IPS DF 4.7 (cell line): ENCODE results near the gene SPR.

Source experiments
- DNase-seq: peaks from one replicate; pipeline ENCODE4 v3.0.0-alpha.2; 2013; ENCODE audit warnings: low spot score; ENCODE audit errors: extremely low read depth

SPR gene

GRCh38 chr2:72887032-72887739 lies at the start of gene SPR:
Gene SPR (plus strand): TSS chr2:72887408. CDS start chr2:72887433, 25 bp downstream.
- DNase-seq: no peak

DNA sequence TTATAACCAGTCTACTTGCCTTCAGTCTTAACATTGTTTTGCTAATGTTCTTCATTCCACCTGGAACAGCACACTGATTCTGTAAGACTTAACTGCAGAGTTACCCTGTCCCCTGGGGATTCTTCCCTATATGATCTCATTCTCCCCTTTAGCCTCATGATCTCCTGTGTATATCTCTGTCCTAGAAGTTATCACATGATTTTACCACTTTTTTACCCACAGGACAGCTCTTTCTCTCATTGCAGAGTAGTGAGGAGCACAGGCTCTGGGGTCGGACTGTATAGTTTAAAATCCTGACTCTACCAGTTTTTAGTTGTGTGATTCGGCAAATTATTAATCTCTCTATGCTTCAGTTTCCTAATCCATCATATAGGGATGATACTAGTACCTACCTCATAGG lies 47.1 kb upstream of the SPR start:
- DNase-seq: no peak

DNA sequence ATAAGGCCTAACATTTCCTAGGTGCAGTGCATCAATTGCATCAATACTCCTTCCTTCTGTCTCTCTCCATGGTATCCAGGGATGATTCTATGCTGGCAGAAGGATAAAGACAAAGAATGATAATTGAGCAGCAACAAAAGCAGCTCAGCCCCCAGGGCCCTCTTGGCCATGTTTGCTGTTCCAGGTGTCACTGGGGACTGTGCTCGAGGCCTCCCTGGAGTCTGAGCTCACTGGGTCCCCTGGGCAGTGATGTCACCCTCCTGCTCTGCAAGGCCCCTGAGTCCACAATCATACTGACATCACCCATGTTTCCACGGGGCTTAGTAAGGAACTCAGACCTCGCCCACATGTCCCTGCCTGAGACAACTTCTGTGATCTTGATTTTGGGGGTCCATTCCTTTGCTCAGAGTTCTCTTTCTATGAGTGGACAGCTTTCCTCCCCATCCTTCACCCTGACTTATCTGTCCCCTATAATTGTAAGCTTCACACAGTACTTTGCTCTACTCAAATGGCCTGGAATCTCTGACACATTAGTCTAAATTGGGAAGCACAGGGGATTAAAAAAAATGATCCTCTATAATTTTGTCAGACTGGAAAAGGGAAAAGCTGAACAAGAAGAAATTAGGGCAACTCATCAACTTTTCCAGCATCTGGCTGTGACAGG lies 45.6 kb upstream of the SPR start:
- no peak for DNase-seq

DNA sequence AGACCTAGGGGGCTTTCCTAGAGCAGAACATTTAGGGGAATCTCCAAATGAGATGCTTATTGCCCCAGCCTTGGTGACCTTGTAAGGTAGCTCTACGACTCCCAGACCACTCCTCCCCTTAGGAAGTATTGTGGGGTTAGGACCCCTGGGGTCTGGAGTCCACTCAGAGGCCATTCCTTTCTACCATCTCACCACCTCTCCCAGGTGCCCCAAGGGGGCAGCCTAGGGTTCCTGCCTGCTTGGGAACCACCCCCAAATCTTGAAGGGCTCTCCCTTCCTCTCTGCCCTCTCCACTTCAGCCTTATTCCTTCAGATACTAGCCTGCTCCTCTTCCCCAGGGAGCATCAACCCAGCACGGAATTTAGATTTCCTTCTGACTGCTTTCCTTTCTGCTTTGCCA lies 43.9 kb upstream of the SPR start:
- no peak for DNase-seq

DNA sequence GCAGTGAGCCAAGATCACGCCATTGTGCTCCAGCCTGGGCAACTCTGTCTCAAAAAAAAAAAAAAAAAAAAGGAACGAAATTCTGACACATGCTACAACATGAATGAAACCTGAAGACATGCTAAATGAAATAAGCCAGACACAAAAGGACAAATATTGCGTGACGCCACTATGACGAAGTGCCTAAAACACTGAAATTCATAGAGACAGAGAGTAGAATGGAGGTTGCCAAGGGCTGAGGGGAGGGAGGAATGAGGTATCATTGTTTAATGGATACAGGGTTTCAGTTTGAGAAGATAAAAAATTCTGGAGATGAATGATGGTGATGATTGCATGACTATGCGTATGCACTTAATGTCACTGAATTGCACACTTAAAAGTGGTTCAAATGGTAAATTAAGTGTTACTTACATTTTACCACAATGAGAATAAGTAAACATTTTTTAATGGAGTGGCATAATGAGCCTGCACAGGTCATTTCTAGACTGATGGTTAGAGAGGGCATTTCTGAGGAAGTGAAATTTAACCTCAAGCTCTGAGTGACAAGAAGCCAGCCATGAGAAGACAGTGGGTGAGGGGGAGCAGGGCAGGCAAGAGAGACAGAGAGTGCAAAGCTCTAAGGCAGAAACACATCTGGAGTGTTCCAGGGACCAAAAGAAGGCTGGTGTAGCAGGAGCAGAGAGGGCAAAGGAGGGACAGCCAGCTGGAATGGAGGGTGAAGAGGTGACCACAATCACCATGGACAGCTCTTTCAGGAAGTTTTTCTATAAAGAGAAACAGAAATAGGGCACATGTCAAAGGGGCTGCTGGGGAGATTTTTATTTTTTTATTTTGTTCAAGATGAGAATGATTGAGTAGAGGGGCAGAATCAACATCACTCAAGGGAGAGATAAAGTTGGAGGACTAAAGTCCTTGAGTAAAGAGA lies 40.8 kb upstream of the SPR start:
- DNase-seq: no peak

GRCh38 chr2:72847534-72848315 lies 39.5 kb upstream of the SPR start:
- no peak for DNase-seq

DNA sequence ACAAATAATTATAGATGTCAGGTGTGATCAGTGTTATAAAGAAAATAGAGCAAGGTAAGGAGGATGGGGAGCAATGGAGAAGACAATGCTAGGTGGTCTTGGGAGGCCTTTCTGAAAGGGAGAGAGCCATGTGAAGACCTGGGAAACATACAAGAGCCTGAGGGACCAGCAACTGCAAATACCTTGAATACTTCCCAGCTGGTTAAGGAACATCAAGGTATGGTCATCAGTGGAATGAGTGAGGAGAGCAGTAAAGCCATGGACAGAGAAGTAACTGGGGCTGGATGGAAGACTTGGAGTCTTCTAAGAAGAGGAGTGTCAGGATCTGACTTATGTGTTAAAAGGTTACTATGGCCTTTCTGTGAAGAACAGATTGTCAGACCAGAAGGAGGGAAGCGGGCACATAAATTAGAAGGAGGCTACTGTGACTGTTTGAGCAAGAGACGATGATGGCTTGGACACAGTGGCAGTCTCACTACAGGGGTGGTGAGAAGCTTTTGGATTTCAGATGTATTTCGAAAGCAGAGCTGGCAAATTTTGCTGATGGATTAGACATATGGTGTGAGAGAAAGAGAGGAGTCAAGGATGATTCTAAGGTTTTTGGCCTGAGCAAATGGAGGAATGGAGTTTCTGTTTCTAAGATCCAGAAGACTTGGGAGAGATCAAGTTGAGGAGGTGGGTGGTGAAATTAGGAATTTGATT lies 38.6 kb upstream of the SPR start:
- no peak for DNase-seq

DNA sequence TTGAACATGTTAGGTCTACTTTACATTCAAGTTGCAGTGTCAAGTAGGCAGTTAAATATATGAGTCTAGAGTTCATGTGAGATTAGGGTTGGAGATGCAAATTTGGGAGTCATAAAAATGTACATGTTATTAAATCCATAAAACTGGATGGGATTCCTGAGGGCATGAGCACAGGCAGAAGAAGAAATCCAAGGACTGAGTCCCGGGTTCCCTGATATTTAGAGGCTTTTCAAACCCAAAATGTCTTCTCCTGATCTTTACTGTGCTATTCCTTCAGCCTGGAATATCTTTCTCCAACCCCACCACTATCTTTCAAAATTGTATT lies 38.1 kb upstream of the SPR start:
- no peak for DNase-seq

DNA sequence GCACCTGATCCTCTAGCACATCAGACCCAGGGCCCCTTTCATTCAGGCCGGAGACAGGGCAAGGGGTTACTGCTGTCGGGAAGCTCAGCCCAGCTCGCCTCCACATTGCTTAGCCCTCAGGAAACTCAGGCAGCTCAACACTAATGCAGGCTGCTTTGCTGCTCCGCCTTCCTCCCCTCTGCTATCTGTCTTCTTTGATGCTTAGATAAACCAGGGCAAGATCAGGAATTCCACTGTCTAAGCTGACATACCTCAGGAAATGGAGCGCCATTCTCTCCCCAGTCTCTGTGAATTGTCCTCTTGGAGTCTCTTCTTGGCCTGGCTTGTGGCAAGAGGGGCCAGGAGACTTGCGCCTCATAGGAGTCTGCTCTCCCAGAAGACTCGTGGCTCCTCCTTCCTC lies 35.9 kb upstream of the SPR start:
- no peak for DNase-seq

GRCh38 chr2:72859831-72860262 lies 27.4 kb upstream of the SPR start:
- no peak for DNase-seq

GRCh38 chr2:72862239-72862988 lies 24.8 kb upstream of the SPR start:
- peak; percentile 92 for DNase-seq

- no peak for DNase-seq
These were observed 24.2 kb upstream of the SPR start for GRCh38 chr2:72863046-72863445.

- DNase-seq: no peak
These were observed 22.7 kb upstream of the SPR start for GRCh38 chr2:72864500-72864899.

DNA sequence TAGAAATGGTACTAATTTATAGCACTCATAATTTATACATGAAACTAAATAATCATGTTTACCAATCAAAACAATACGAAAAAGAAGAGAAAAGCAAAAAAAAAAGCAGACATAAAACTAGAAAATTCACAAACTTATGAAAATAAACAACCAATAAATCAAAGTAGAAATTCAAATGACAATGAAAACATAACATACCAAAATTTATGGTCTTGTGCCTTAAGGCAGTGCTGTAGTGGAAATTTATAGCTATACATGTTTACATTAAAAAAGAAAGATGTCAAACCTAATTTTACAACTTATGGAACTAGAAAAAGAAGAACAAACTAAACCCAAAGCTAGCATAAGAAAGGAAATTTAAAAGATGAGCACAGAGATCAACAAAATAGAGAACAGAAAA lies 16.1 kb upstream of the SPR start:
- no peak for DNase-seq

DNA sequence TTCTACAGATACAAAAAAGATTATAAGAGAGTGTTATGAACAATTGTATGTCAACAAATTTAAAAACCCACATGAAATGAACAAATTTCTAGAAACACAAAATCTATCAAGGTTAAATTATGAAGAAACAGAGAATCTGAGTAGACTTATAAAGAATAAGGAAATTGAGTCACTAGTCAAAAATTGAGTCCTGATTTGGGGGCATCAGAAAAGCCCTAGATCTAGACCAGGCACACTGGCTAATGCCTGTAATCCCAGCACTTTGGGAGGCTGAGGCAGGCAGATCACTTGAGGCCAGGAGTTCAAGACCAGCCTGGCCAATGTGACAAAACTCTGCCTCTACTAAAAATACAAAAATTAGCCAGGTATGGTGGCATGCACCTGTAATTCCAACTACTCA lies 15.3 kb upstream of the SPR start:
- DNase-seq: no peak

GRCh38 chr2:72883356-72883962 lies 3.7 kb upstream of the SPR start:
- DNase-seq: no peak

DNA sequence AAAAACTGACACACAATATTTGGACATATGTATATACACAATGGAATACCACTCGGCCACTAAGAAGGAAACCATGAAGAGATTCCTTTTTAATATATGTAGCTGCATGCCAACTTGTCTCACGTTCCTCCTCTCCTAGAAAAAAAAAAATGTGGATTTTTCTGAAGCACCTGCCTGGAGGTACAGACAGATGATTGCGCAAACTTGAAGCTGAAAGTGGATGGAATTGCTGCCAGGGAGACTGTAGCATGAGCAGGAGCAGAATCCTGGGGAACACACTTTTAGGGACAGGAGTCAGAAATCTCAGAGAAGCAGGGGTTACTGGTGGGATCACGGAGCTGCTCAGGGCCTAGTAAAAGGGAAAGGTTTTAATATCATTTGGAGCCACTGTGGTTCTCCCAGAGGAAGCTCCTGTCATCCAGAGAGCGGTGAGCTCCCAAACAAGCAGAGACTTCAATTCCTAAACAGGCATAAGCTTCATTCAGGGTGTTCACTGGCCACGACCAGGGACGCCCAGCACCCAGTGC lies 640 bp upstream of the SPR start:
- DNase-seq: no peak

GRCh38 chr2:72887740-72888437 lies 681 bp downstream of the SPR start:
- DNase-seq: no peak
